Measurements from ENCODE around the gene POTEB3.
"Not testable (repeated sequence)": the region's sequence is repeated elsewhere in the genome, so short reads cannot be mapped to it uniquely, and the experiment has no call there.

POTEB3 gene
- 0 reads per million in 9 experiments for total RNA-seq

GRCh38 chr15:21440399-21440798 lies at the start of gene POTEB3:
Gene POTEB3 (minus strand): TSS chr15:21440499. CDS start chr15:21440011, 488 bp downstream.
- ATAC-seq (replicated peaks); H3K27me3 Mint-ChIP-seq; H3K4me1 Mint-ChIP-seq (ENCODE audit: low read depth in 2 of 2); H3K9me3 Mint-ChIP-seq; H3K27ac Mint-ChIP-seq; DNase-seq; H3K36me3 Mint-ChIP-seq (ENCODE audit: insufficient read depth); H3K4me3 Mint-ChIP-seq: not testable (repeated sequence)

DNA sequence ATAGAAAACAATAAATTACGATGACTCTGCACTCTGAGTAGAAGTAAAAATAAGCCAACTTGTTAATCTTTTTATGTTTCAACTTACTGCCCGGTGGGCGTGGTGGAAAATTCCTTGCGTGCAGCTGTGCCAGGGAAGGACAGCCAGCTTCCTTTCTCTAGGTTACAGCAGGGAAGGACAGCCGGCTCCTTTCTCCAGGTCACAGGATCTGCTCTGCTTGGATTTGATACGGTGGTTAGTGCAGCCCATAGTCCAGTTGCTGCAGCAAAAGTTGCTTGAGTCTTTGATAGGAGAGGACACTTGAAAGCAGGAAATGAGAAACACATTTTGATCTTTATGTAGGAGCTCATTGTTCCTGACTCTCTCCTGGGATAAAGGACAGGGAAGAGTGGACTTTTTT lies 13.4 kb upstream of the POTEB3 start:
- H3K9me3 Mint-ChIP-seq; DNase-seq; H3K27ac Mint-ChIP-seq; H3K27me3 Mint-ChIP-seq; H3K4me3 Mint-ChIP-seq; ATAC-seq (replicated peaks); H3K4me1 Mint-ChIP-seq (ENCODE audit: low read depth in 2 of 2); H3K36me3 Mint-ChIP-seq (ENCODE audit: insufficient read depth): not testable (repeated sequence)

- not testable (repeated sequence) for H3K4me1 Mint-ChIP-seq (ENCODE audit: low read depth in 2 of 2); ATAC-seq (replicated peaks); H3K27me3 Mint-ChIP-seq; H3K36me3 Mint-ChIP-seq (ENCODE audit: insufficient read depth); DNase-seq; H3K9me3 Mint-ChIP-seq; H3K4me3 Mint-ChIP-seq; H3K27ac Mint-ChIP-seq
Observed at GRCh38 chr15:21451920-21452563, 11.7 kb upstream of the POTEB3 start.

GRCh38 chr15:21451487-21451886 lies 11.2 kb upstream of the POTEB3 start:
- H3K4me3 Mint-ChIP-seq; H3K27ac Mint-ChIP-seq; ATAC-seq (replicated peaks); H3K36me3 Mint-ChIP-seq (ENCODE audit: insufficient read depth); H3K27me3 Mint-ChIP-seq; H3K4me1 Mint-ChIP-seq (ENCODE audit: low read depth in 2 of 2); H3K9me3 Mint-ChIP-seq; DNase-seq: not testable (repeated sequence)

DNA sequence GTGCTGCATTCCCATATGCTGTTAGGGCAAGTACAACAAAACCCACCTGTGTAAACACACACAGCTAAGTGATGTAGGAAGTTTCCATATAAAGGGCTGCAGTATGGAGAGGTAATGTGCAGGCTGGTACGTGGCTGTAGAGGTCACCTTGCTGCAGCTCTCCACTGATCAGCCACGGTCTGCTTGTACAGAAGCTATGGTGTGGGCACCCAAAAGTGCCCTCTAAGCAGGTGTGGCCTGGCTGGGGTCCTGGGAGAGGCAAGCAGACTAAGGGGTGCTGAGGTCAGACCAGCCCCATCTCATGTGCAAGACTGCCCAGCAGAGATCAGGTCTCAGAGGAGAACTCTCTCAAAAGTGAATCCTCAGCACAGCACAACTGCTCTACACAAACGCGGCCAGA lies 32.9 kb downstream of the POTEB3 start:
- ATAC-seq (replicated peaks); H3K9me3 Mint-ChIP-seq; H3K27me3 Mint-ChIP-seq; H3K4me3 Mint-ChIP-seq; DNase-seq; H3K4me1 Mint-ChIP-seq (ENCODE audit: low read depth in 2 of 2); H3K27ac Mint-ChIP-seq; H3K36me3 Mint-ChIP-seq (ENCODE audit: insufficient read depth): not testable (repeated sequence)

- H3K9me3 Mint-ChIP-seq; H3K4me3 Mint-ChIP-seq; H3K36me3 Mint-ChIP-seq (ENCODE audit: insufficient read depth); H3K4me1 Mint-ChIP-seq (ENCODE audit: low read depth in 2 of 2); H3K27me3 Mint-ChIP-seq; DNase-seq; ATAC-seq (replicated peaks); H3K27ac Mint-ChIP-seq: not testable (repeated sequence)
Observed at GRCh38 chr15:21401531-21401930, 38.8 kb downstream of the POTEB3 start.

GRCh38 chr15:21399111-21399510 lies 41.2 kb downstream of the POTEB3 start:
- not testable (repeated sequence) for H3K4me1 Mint-ChIP-seq (ENCODE audit: low read depth in 2 of 2); H3K36me3 Mint-ChIP-seq (ENCODE audit: insufficient read depth); H3K4me3 Mint-ChIP-seq; H3K27me3 Mint-ChIP-seq; H3K9me3 Mint-ChIP-seq; ATAC-seq (replicated peaks); H3K27ac Mint-ChIP-seq; DNase-seq

DNA sequence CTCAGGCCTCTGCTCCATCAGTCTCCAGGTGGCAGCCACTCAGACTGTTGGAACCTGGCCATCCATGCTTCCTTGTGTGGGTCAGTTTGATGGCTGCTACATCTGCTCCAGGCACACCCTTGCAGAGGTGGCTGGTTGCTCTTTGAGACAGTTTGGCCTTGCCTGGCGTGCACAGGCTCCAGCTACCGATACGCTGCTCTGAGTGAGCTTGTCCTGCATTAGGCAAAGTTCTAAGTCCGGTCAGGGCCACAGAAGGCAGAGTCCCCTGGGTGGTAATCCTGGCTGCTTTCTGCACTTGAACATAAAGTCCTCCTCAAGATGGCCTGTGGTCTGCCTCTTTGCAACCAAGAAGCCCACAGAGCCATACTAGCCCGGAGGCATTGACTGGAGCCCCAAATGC lies 41.8 kb downstream of the POTEB3 start:
- not testable (repeated sequence) for DNase-seq; H3K36me3 Mint-ChIP-seq (ENCODE audit: insufficient read depth); H3K4me3 Mint-ChIP-seq; ATAC-seq (replicated peaks); H3K4me1 Mint-ChIP-seq (ENCODE audit: low read depth in 2 of 2); H3K9me3 Mint-ChIP-seq; H3K27me3 Mint-ChIP-seq; H3K27ac Mint-ChIP-seq

GRCh38 chr15:21397656-21398055 lies 42.6 kb downstream of the POTEB3 start:
- not testable (repeated sequence) for H3K27me3 Mint-ChIP-seq; H3K9me3 Mint-ChIP-seq; H3K36me3 Mint-ChIP-seq (ENCODE audit: insufficient read depth); DNase-seq; H3K4me1 Mint-ChIP-seq (ENCODE audit: low read depth in 2 of 2); ATAC-seq (replicated peaks); H3K4me3 Mint-ChIP-seq; H3K27ac Mint-ChIP-seq

- H3K27ac Mint-ChIP-seq; ATAC-seq (replicated peaks); DNase-seq; H3K36me3 Mint-ChIP-seq (ENCODE audit: insufficient read depth); H3K4me3 Mint-ChIP-seq; H3K4me1 Mint-ChIP-seq (ENCODE audit: low read depth in 2 of 2); H3K27me3 Mint-ChIP-seq; H3K9me3 Mint-ChIP-seq: not testable (repeated sequence)
Observed at GRCh38 chr15:21397186-21397585, 43.1 kb downstream of the POTEB3 start.

GRCh38 chr15:21385961-21386360 lies 54.3 kb downstream of the POTEB3 start:
- not testable (repeated sequence) for H3K36me3 Mint-ChIP-seq (ENCODE audit: insufficient read depth); H3K9me3 Mint-ChIP-seq; H3K27me3 Mint-ChIP-seq; DNase-seq; H3K27ac Mint-ChIP-seq; H3K4me3 Mint-ChIP-seq; H3K4me1 Mint-ChIP-seq (ENCODE audit: low read depth in 2 of 2); ATAC-seq (replicated peaks)

DNA sequence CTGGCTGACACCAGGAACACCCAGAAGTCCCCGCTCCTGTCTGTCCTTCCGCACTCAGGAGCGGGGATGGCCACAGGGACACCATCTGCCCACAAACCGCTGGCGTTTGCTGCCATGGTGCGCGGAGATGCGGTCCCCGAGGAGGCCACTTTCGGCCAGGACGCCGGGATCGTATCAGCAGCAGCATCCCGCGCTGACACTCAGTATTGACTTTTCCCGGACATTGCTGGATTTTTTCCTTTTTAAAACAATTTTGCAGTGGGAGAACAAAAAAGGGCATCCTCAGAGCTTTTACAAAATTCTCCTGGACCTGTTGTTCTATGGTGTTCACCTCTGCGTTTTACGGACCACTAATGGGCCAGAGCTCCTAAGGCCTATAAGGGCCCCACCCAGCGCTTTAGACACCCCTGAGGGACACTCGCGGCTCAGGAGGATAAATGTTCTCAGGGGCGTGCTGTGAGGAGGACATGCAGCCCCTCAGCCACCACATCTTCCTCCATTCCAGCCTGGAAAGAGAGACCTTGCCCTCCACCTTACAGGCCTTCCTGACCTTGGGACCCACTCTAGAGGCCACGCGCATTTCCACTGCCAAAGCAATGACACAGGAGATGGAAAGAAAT lies 56.3 kb downstream of the POTEB3 start:
- not testable (repeated sequence) for H3K4me1 Mint-ChIP-seq (ENCODE audit: low read depth in 2 of 2); H3K27me3 Mint-ChIP-seq; H3K27ac Mint-ChIP-seq; H3K4me3 Mint-ChIP-seq; H3K9me3 Mint-ChIP-seq; ATAC-seq (replicated peaks); DNase-seq; H3K36me3 Mint-ChIP-seq (ENCODE audit: insufficient read depth)

DNA sequence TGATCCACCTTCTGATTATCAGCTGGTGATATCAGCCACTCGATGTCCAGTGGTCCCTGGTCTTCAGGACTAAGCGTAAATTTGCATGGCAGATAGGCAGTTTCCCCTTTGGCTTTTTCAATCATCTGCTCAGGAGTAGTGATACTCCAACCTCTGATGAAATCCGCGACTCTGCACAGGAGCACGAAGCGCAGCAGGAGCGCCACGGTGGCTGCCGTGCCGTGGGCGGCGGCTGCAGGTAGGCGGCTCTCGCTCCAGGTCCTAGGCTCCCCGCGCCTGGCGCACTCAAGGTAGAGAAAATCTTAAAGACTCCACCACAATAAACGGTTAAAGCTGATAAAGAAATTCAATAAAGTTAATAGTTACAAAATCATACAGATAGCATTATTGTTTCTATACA lies 66.6 kb downstream of the POTEB3 start:
- DNase-seq; H3K27me3 Mint-ChIP-seq; ATAC-seq (replicated peaks); H3K36me3 Mint-ChIP-seq (ENCODE audit: insufficient read depth); H3K4me3 Mint-ChIP-seq; H3K27ac Mint-ChIP-seq; H3K9me3 Mint-ChIP-seq; H3K4me1 Mint-ChIP-seq (ENCODE audit: low read depth in 2 of 2): not testable (repeated sequence)

DNA sequence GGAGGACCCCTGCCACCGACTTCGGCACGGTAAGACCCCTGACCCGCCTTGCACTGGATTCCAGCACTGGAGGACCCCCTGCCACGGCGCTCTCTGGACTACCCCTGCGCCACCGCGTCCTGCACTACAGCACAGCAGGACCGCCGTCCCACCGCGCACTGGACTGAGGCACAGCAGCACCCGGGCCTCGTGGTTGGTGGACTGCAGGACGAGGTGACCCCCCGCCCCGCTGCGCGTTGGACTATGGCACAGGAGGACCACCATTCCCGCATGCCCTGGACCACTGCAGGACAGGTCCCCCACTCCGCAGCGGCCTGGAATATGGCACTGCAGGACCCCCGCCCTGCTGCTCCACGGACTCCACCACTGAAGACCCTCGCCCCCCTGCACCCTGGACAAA lies 71.1 kb downstream of the POTEB3 start:
- not testable (repeated sequence) for H3K27me3 Mint-ChIP-seq

More for the DNA sequence above, 71.1 kb downstream of the POTEB3 start:
- H3K36me3 Mint-ChIP-seq (ENCODE audit: insufficient read depth); H3K4me1 Mint-ChIP-seq (ENCODE audit: low read depth in 2 of 2); DNase-seq; H3K9me3 Mint-ChIP-seq; H3K27ac Mint-ChIP-seq; ATAC-seq (replicated peaks); H3K4me3 Mint-ChIP-seq: not testable (repeated sequence)
